Breast epithelium (tissue), 3 donors: ENCODE measurements around the gene MYADML2.

ENCODE experiments used
- CTCF ChIP-seq, 3 donors: fragments of 450-650 bp; IDR thresholded peaks; one replicate each; pipeline ENCODE4 v1.5.1; 2016 to 2017; ENCODE audit warnings: antibody characterized with exemption in 3 of 3, mild to moderate bottlenecking in 3 of 3, moderate library complexity in 3 of 3
- POLR2A ChIP-seq: fragments of 450-650 bp; IDR thresholded peaks from one replicate; pipeline ENCODE4 v1.6.1; 2016; ENCODE audit warnings: antibody characterized with exemption, mild to moderate bottlenecking, moderate library complexity
- POLR2AphosphoS5 ChIP-seq, 3 donors: sonication (generic); formaldehyde crosslinking; IDR thresholded peaks; one replicate each; pipeline ENCODE4 v1.6.1; 2017; ENCODE audit warnings: antibody characterized with exemption in 3 of 3

- no peak for TF ChIP-seq CTCF (IDR thresholded peaks at IDR 0.05)
- no peak for TF ChIP-seq POLR2AphosphoS5 (IDR thresholded peaks at IDR 0.05)
- no peak for TF ChIP-seq POLR2A
Measured at GRCh38 chr17:81952792-81953228, 5.8 kb upstream of the MYADML2 start.
